Stomach (tissue), 4 donors: ENCODE measurements around the gene ARHGAP26.

Experiments
- CTCF ChIP-seq, 7 experiments: fragments of 450-650 bp in 4 of 7; fragments of 200-600 bp in 3 of 7; sonication (generic) in 3 of 7; IDR thresholded peaks; one replicate each; pipeline ENCODE4 v1.5.1; 2016 to 2019; ENCODE audit warnings: antibody characterized with exemption in 7 of 7, control low read depth in 2 of 7, mild to moderate bottlenecking in 1 of 7
- POLR2AphosphoS5 ChIP-seq, 3 donors: sonication (generic); formaldehyde crosslinking; IDR thresholded peaks; one replicate each; pipeline ENCODE4 v1.6.1; 2016; ENCODE audit warnings: antibody characterized with exemption in 3 of 3

- TF ChIP-seq CTCF (IDR thresholded peaks at IDR 0.05) (no peak), POLR2AphosphoS5 (IDR thresholded peaks at IDR 0.05) (no peak)
Measured at GRCh38 chr5:142957528-142957927, 187.4 kb downstream of the ARHGAP26 start.
